GM12801 (cell line): ENCODE data around the gene POMP.

Source experiments
- CTCF ChIP-seq: IDR thresholded peaks from one replicate; pipeline ENCODE4 v1.5.1; 2011; ENCODE audit warnings: control low read depth; ENCODE audit not compliant: insufficient read length; ENCODE audit errors: extremely low read depth

Gene POMP

GRCh38 chr13:28679628-28680027, 20.7 kb downstream of the POMP start:
- no peak for TF ChIP-seq CTCF

- no peak for TF ChIP-seq CTCF
Measured at GRCh38 chr13:28680541-28680940, 21.6 kb downstream of the POMP start.

GRCh38 chr13:28684257-28684656, 25.3 kb downstream of the POMP start:
- TF ChIP-seq CTCF, result no peak

- no peak for TF ChIP-seq CTCF
Measured at GRCh38 chr13:28685114-28685513, 26.2 kb downstream of the POMP start.

- no peak for TF ChIP-seq CTCF
Measured at GRCh38 chr13:28685892-28686291, 27.0 kb downstream of the POMP start.

GRCh38 chr13:28697441-28697840, 38.5 kb downstream of the POMP start:
- TF ChIP-seq CTCF, result no peak

- TF ChIP-seq CTCF, result no peak
Measured at GRCh38 chr13:28699246-28699645, 40.3 kb downstream of the POMP start.

- TF ChIP-seq CTCF, result no peak
Measured at GRCh38 chr13:28704282-28704681, 45.4 kb downstream of the POMP start.
